HL-60/S4 treated with phorbol 12-myristate 13-acetate at 8.2 ng/mL for 4 days and 3 days (cell line): Measurements from ENCODE around the gene SWI5.
"Not testable (repeated sequence)": the region's sequence is repeated elsewhere in the genome, so short reads cannot be mapped to it uniquely, and the experiment has no call there.

Experiments used
- in situ Hi-C: fragments of 300-500 bp; cut with MboI; formaldehyde crosslinking; loops from 2 replicates; pipeline ENCODE4 v1.15.0; 2022; ENCODE audit warnings: low sequenced_read_pairs

Gene SWI5

DNA sequence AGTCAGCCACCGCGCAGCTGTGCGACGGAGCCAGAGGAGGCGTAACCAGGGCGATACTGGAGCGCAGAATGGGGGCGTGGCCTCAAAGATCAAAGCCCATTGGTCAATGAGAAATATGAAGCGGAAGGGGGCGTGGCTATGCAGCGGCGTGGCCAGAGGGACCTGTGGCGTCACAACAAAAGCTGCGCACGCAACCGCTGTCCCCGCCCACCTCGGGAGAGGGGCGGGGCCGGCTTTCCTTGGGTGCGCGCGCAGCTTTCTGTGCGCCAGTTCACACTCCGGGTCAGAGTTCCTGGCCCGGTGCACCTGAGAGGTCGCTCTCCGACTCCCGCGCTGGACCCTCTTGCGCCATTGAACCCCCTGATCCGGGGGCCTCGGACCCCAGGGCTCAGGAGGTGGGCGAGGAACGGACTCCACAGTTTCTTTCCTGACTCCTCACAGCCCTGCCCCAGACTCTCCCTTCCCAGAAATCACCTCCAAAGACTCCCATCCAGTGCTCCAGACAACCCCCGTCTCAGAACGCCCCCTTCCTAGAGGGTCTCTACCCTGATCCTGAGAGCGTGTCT is at the start of gene SWI5:
Gene SWI5, plus strand, starts transcription at position 269 of the 566 bp plus-strand sequence.
- in situ Hi-C loops, result no loop called here

GRCh38 chr9:128226412-128226801 is 49.7 kb upstream of the SWI5 start:
- in situ Hi-C loops, result no loop called here

DNA sequence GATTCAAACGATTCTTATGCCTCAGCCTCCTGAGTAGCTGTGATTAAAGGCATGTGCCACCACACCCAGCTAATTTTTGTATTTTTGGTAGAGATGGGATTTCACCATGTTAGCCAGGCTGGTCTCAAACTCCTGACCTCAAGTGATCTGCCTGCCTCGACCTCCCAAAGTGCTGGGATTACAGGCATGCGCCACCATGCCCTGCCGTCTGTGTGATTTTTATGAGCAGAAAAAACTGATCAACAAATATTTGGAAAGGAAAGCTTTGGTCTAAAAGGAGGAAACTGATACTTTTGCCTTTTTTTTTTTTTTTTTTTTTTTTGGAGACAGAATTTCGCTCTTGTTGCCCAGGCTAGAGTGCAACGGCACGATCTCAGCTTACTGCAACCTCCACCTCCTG is 45.2 kb upstream of the SWI5 start:
- in situ Hi-C loops, result not testable (repeated sequence)

GRCh38 chr9:128231638-128232527 is 44.2 kb upstream of the SWI5 start:
- in situ Hi-C loops, result no loop called here

- in situ Hi-C loops, result no loop called here
Measured at GRCh38 chr9:128232528-128233428, 43.3 kb upstream of the SWI5 start.

DNA sequence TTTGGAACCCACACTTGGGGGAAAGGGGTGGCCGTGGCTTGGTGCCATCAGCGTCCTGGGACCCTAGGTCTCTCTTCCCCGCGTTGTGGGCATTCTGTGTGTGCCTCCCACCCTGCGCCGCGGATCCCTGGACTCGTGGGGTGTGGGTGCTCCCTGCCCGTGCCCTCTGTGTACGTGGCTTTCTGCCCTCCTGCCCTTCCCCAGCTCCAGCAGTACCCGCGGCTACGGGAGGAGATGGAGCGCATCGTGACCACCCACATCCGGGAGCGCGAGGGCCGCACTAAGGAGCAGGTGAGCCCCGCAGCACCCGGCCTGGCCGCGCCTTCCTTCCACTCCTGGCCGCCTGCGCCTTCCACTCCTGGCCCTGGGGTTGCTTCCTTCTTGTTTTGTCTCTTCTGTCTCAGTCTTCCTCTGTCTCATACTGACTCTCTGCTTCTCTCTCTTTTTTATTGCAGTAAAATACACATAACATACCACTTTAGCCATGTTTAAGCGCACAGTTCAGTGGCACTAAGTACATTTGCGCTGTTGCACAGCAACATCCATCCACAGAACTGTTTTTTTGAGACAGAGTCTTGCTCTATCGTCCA is 42.2 kb upstream of the SWI5 start:
- in situ Hi-C loops, result no loop called here

DNA sequence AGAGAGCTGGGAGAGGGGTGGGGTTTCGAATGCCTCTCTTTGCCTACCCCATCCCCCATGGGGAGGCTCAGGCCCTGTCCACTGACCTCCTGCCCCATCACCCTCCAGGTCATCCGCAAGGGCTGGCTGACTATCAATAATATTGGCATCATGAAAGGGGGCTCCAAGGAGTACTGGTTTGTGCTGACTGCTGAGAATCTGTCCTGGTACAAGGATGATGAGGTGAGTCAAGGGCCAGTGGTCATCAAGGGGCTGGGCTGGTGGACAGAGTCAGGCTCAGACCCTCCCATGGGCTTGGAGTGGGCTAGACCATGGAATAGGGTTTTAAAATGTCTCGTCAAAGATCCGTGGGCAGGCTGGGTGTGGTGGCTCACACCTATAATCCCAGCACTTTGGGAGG is 34.0 kb upstream of the SWI5 start:
- in situ Hi-C loops, result no loop called here

- in situ Hi-C loops, result no loop called here
Measured at GRCh38 chr9:128242828-128243214, 33.3 kb upstream of the SWI5 start.

DNA sequence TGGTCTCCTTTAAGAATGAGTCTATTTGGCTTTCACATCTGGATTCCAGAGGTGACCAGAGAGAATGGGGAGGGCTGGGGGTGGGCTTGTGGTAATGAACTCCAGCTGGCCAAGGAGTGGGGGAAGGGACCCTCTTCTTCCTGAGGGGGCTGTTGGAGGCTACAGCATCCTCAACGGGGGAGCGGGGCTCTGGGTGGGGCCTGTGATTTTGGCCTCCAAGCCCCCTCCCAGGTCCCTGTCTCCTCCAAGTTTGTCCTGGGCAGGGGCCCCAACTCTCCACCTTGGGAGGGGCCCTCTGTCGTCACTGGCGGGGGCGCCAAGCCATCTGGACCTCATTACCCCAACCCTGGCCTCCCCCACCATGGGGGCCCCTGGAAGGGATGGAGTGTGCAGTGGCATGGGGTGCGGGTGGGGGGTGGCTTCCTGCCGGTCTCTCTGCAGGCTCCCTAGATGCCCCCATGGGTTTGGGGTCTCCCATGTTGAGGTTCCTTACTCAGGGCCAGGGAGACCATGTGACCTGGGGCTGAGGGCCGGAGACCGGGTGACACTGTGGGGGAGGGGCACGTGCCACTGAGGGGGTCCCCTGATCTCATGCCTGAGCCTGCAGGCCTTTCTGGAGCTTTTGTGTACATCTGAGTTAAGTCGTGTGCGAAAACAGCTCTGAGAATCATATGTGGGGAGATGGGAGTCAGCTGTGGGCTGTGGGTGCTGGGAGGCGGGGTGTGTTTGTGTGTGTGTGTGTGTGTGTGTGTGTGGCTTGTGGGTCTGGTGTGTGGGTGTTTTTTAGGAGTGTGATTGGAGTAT is 32.7 kb upstream of the SWI5 start:
- in situ Hi-C loops, result no loop called here

DNA sequence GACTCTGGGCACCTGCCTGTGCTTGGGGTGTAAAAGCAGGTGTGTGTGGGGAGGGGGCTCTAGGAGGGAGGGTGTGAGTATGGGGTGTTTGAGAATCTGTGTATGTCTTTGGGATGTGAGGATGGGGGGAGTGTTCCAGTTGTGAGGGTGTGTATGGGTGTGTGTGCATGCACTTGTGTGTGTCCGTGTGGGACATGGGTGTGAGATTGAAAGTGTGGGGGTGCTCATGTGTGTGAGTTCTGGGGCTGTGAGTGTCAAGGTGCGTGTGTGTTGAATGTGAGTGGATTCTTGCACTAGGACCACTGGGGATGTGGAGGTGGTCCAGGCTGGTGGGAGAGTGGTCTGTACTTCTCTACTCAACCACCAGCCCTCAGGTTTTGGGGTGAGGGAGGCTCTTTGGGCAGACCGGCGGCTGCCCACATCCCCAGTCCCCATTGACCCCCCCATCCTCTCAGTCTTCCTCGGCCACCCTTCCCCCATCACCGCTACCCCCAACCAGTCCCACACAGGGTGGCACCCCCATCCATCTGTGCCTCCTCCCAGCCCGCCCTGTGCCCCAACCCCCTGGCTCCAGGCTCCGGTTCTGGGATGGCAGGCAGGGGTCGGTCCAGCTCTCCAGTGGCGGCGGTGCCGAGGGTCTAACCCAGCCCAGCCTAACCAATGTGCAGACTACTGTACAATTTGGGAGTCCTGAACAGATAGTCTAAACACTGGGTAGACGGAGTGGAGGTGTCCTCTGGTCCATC is 31.8 kb upstream of the SWI5 start:
- in situ Hi-C loops, result no loop called here

- in situ Hi-C loops, result no loop called here
Measured at GRCh38 chr9:128244837-128245231, 31.2 kb upstream of the SWI5 start.

DNA sequence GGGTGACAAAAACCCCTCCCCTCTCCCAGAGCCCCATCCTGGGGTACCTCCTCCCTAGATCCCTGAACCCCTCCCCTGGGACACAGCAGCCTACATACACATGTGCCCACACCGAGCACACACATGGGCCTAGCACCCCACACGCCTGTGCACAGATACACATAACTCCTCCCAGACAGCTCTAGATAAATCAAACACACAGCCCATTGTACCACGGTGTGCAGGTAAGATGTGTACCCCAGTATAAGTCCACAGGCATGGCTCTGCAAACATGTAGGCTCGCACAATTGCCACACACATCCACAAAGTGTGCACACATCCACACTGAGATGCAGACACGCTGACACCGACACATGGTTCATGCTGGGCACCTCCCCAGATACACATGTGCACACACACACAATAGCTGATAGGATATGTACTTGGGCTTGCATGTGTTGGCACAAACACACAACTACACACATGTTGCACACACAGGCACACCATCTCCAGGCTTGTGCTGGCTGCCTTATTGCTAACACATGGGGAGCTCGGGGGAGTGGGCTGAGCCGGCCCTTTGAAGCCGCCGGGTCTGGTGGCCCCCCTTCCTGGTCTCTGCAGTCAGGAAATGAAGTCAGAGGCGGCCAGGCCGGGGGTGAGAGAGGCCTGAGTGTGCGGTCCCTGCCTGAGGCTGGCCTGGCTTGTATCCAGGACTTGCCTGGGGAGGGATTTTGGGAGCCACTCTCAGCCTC is 30.5 kb upstream of the SWI5 start:
- in situ Hi-C loops, result no loop called here

DNA sequence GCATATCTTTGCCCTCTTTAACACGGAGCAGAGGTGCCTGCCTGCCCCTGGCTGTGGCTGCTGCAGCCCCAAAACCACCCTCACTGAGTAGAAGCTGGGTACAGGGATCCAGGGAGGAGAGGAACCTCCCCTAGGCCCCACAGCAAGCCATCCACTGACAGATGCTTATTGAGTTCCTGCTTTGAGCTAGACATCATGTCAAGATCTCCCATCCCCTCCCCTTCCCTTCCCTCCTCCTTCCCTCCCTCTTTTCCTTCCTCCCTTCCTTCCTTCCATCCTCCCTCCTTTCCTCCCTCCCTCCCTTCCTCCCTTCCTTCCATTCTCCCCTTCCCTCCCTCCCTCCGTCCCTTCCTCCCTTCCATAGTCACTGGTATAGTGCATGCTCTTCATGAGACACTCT is 29.6 kb upstream of the SWI5 start:
- in situ Hi-C loops, result no loop called here

DNA sequence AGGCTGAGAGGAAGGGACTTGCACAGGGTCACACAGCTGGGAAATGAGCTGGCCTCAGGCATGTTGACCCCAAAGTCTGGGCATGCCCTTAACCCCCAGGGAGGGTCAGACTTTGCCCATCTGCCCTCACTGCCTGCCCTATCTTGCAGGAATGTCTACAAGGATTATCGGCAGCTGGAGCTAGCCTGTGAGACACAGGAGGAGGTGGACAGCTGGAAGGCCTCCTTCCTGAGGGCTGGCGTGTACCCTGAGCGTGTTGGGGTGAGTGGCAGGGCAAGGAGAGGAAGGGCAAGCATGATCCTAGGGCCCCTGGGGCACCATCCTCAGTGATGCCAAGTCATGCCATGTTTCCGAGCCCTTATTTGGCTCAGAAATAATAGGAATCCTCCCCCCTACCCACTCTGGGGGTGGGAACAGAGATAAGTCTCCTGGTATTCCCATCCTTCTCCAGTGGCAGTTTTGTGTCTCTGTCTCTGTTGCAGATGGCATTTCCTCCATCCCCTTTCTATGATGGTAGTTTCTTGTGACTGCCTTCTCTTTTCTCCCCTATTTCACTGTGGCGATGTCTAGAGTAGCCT is 28.8 kb upstream of the SWI5 start:
- in situ Hi-C loops, result no loop called here

GRCh38 chr9:128249558-128249907 is 26.5 kb upstream of the SWI5 start:
- in situ Hi-C loops, result no loop called here

DNA sequence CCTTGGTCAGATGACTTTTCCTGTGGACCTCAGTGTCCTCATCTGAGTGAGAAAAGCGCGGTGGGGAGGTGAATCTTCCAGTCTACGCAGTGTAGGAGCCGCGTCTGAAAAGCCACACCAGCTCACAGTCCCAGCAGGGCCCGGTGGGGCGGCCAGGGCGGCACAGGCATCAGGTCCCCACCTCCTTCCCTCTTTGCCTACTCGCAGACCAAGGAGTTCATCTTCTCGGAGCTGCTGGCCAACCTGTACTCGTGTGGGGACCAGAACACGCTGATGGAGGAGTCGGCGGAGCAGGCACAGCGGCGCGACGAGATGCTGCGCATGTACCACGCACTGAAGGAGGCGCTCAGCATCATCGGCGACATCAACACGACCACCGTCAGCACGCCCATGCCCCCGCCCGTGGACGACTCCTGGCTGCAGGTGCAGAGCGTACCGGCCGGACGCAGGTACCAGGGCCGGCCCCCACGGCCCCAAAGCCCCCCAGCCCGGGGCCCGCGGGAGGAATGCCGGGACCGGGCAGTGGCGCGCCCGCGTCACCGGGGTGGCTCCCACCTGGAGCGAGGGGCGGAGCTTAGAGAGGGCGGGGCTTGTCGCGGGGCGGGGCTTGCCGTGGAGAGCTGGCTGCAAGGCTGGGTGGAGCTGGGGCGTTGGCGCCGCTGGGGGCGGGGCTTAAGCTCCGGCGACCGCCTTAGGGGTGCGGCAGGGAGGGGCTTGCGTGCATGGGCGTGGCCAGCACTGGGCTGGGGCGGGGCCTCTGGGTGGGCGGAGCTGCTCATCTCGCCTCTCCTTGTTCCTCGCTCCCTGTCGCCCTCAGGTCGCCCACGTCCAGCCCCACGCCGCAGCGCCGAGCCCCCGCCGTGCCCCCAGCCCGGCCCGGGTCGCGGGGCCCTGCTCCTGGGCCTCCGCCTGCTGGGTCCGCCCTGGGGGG is 25.9 kb upstream of the SWI5 start:
- in situ Hi-C loops, result no loop called here

GRCh38 chr9:128250839-128251731 is 25.0 kb upstream of the SWI5 start:
- in situ Hi-C loops, result no loop called here
